ENCODE measurements around the gene LHPP. TPM values are rescaled to one million over a fixed set of nuclear protein-coding genes. Genes with fewer than 3 reads are reported as not detected.

The LHPP gene
- total RNA-seq, 2 experiments from 2014 or later: 17.6 to 20.7 TPM

GRCh38 chr10:124557648-124558338, 96.2 kb downstream of the LHPP start:
- POLR2A ChIA-PET: no interaction called here
- H3K27me3 Mint-ChIP-seq: peaks cover 3% of the 10 kb centered on the region
- H3K9me3 Mint-ChIP-seq: no peaks in the 10 kb centered on the region
- H3K4me3 Mint-ChIP-seq: no peak overlapping the region
- no peak overlapping the region for H3K27ac Mint-ChIP-seq
- no peaks in the 10 kb centered on the region for H3K4me1 Mint-ChIP-seq
- CTCF ChIA-PET: no interaction called here
- DNase-seq: no peak
- no peaks in the 10 kb centered on the region for H3K36me3 Mint-ChIP-seq (ENCODE audit: low read depth)

GRCh38 chr10:124558339-124559321, 97.0 kb downstream of the LHPP start:
- H3K36me3 Mint-ChIP-seq (ENCODE audit: low read depth): no peaks in the 10 kb centered on the region
- H3K27me3 Mint-ChIP-seq: peaks cover 3% of the 10 kb centered on the region
- CTCF ChIA-PET: no interaction called here
- DNase-seq: no peak
- no peak overlapping the region for H3K27ac Mint-ChIP-seq
- H3K4me1 Mint-ChIP-seq: no peaks in the 10 kb centered on the region
- POLR2A ChIA-PET: no interaction called here
- no peaks in the 10 kb centered on the region for H3K9me3 Mint-ChIP-seq
- no peak overlapping the region for H3K4me3 Mint-ChIP-seq

GRCh38 chr10:124559372-124560132, 97.9 kb downstream of the LHPP start:
- ChIA-PET POLR2A (no interaction called here), CTCF (no interaction called here)
- H3K27me3 Mint-ChIP-seq: peaks cover 3% of the 10 kb centered on the region
- no peaks in the 10 kb centered on the region for H3K9me3 Mint-ChIP-seq
- no peaks in the 10 kb centered on the region for H3K36me3 Mint-ChIP-seq (ENCODE audit: low read depth)
- no peak for DNase-seq
- no peak overlapping the region for H3K4me3 Mint-ChIP-seq
- H3K27ac Mint-ChIP-seq: no peak overlapping the region
- no peaks in the 10 kb centered on the region for H3K4me1 Mint-ChIP-seq

GRCh38 chr10:124560377-124561105, 98.9 kb downstream of the LHPP start:
- H3K27me3 Mint-ChIP-seq: peaks cover 3% of the 10 kb centered on the region

GRCh38 chr10:124561206-124561605, 99.6 kb downstream of the LHPP start:
- no peak overlapping the region for H3K27ac Mint-ChIP-seq
- no peaks in the 10 kb centered on the region for H3K4me1 Mint-ChIP-seq
- H3K36me3 Mint-ChIP-seq (ENCODE audit: low read depth): no peaks in the 10 kb centered on the region
- POLR2A ChIA-PET: no interaction called here
- DNase-seq: no peak
- peaks cover 3% of the 10 kb centered on the region for H3K27me3 Mint-ChIP-seq
- no peaks in the 10 kb centered on the region for H3K9me3 Mint-ChIP-seq
- CTCF ChIA-PET: no interaction called here
- no peak overlapping the region for H3K4me3 Mint-ChIP-seq

More at GRCh38 chr10:124560377-124561105, 98.9 kb downstream of the LHPP start:
- Mint-ChIP-seq H3K9me3 (no peaks in the 10 kb centered on the region), H3K4me1 (no peaks in the 10 kb centered on the region), H3K36me3 (ENCODE audit: low read depth) (no peaks in the 10 kb centered on the region), H3K27ac (no peak overlapping the region), H3K4me3 (no peak overlapping the region)
- ChIA-PET POLR2A (no interaction called here), CTCF (no interaction called here)
- no peak for DNase-seq

- no peak overlapping the region for H3K27ac Mint-ChIP-seq
- no peak for DNase-seq
- ChIA-PET CTCF (interaction anchor here (0.7 kb wide), 1 partner anchor 466 kb away, joined by 3 read pairs; no protein-coding TSS in a partner anchor), POLR2A (no interaction called here)
- H3K4me3 Mint-ChIP-seq: no peak overlapping the region
- H3K4me1 Mint-ChIP-seq: no peaks in the 10 kb centered on the region
- no peaks in the 10 kb centered on the region for H3K36me3 Mint-ChIP-seq (ENCODE audit: low read depth)
- H3K9me3 Mint-ChIP-seq: no peaks in the 10 kb centered on the region
- peaks cover 3% of the 10 kb centered on the region for H3K27me3 Mint-ChIP-seq
These were observed 100.9 kb downstream of the LHPP start for GRCh38 chr10:124562425-124563060.

- ChIA-PET CTCF (interaction anchor here (0.7 to 1.3 kb wide), 2 partner anchors 10 to 465 kb away, joined by 3 read pairs; no protein-coding TSS in a partner anchor), POLR2A (no interaction called here)
- Mint-ChIP-seq H3K4me3 (no peak overlapping the region), H3K4me1 (no peaks in the 10 kb centered on the region), H3K27me3 (peaks cover 3% of the 10 kb centered on the region), H3K36me3 (ENCODE audit: low read depth) (no peaks in the 10 kb centered on the region), H3K9me3 (no peaks in the 10 kb centered on the region), H3K27ac (no peak overlapping the region)
- DNase-seq: no peak
These were observed 101.9 kb downstream of the LHPP start for GRCh38 chr10:124563320-124564040.

GRCh38 chr10:124564881-124565280, 103.3 kb downstream of the LHPP start:
- CTCF ChIA-PET: interaction anchor here (1.5 kb wide), 1 partner anchor 19 kb away, joined by 3 read pairs; no protein-coding TSS in a partner anchor
- no peak overlapping the region for H3K27ac Mint-ChIP-seq
- no peak for DNase-seq
- H3K36me3 Mint-ChIP-seq (ENCODE audit: low read depth): no peaks in the 10 kb centered on the region
- H3K4me3 Mint-ChIP-seq: no peak overlapping the region
- POLR2A ChIA-PET: interaction anchor here (0.7 to 1.0 kb wide), 2 partner anchors 22 to 177 kb away, joined by 3 read pairs; no protein-coding TSS in a partner anchor
- H3K9me3 Mint-ChIP-seq: no peaks in the 10 kb centered on the region
- H3K27me3 Mint-ChIP-seq: peaks cover 3% of the 10 kb centered on the region
- H3K4me1 Mint-ChIP-seq: no peaks in the 10 kb centered on the region

GRCh38 chr10:124565565-124566221, 104.1 kb downstream of the LHPP start:
- DNase-seq: no peak
- Mint-ChIP-seq H3K9me3 (no peaks in the 10 kb centered on the region), H3K27me3 (peaks cover 3% of the 10 kb centered on the region), H3K36me3 (ENCODE audit: low read depth) (no peaks in the 10 kb centered on the region), H3K27ac (no peak overlapping the region), H3K4me3 (no peak overlapping the region), H3K4me1 (no peaks in the 10 kb centered on the region)
- POLR2A ChIA-PET: interaction anchor here (0.7 kb wide), 1 partner anchor 176 kb away, joined by 3 read pairs; no protein-coding TSS in a partner anchor
- CTCF ChIA-PET: interaction anchor here (1.5 kb wide), 1 partner anchor 20 kb away, joined by 3 read pairs; no protein-coding TSS in a partner anchor

GRCh38 chr10:124566222-124566888, 104.7 kb downstream of the LHPP start:
- DNase-seq: no peak
- Mint-ChIP-seq H3K27me3 (peaks cover 3% of the 10 kb centered on the region), H3K9me3 (no peaks in the 10 kb centered on the region), H3K36me3 (ENCODE audit: low read depth) (no peaks in the 10 kb centered on the region), H3K4me3 (no peak overlapping the region), H3K27ac (no peak overlapping the region), H3K4me1 (no peaks in the 10 kb centered on the region)
- CTCF ChIA-PET: interaction anchor here (0.7 kb wide), 1 partner anchor 153 kb away, joined by 3 read pairs; no protein-coding TSS in a partner anchor
- POLR2A ChIA-PET: no interaction called here
